IPS DF 19.7 (cell line): ENCODE results near the gene RAB27A.

Experiments used
- DNase-seq: peaks from one replicate; pipeline ENCODE4 v3.0.0-alpha.2; 2013; ENCODE audit warnings: low read depth, low spot score

The RAB27A gene

GRCh38 chr15:55222588-55222987 lies 67.0 kb downstream of the RAB27A start:
- DNase-seq = no peak

- DNase-seq = no peak
Measured at GRCh38 chr15:55221090-55222011, 68.3 kb downstream of the RAB27A start.

- no peak for DNase-seq
Measured at GRCh38 chr15:55220606-55221005, 69.0 kb downstream of the RAB27A start.

- DNase-seq = no peak
Measured at GRCh38 chr15:55218056-55218455, 71.6 kb downstream of the RAB27A start.

- no peak for DNase-seq
Measured at GRCh38 chr15:55204464-55204863, 85.1 kb downstream of the RAB27A start.

- DNase-seq = no peak
Measured at GRCh38 chr15:55202206-55202605, 87.4 kb downstream of the RAB27A start.

GRCh38 chr15:55198706-55199105 lies 90.9 kb downstream of the RAB27A start:
- no peak for DNase-seq

- no peak for DNase-seq
Measured at GRCh38 chr15:55197719-55198118, 91.9 kb downstream of the RAB27A start.

GRCh38 chr15:55197362-55197705 lies 92.3 kb downstream of the RAB27A start:
- DNase-seq = no peak

- peak; percentile 95 for DNase-seq
Measured at GRCh38 chr15:55196458-55197361, 92.9 kb downstream of the RAB27A start, which contains the start of gene RSL24D1. Gene RSL24D1 (minus strand): TSS chr15:55196941. CDS start chr15:55196890, 51 bp downstream.

- no peak for DNase-seq
Measured at GRCh38 chr15:55195996-55196395, 93.6 kb downstream of the RAB27A start.

- no peak for DNase-seq
Measured at GRCh38 chr15:55194256-55194655, 95.4 kb downstream of the RAB27A start.

- no peak for DNase-seq
Measured at GRCh38 chr15:55186331-55186730, 103.3 kb downstream of the RAB27A start.

GRCh38 chr15:55183679-55184078 lies 105.9 kb downstream of the RAB27A start:
- DNase-seq = no peak

- no peak for DNase-seq
Measured at GRCh38 chr15:55179141-55179540, 110.5 kb downstream of the RAB27A start.

GRCh38 chr15:55170361-55170760 lies 119.3 kb downstream of the RAB27A start:
- no peak for DNase-seq

- peak; percentile 97 for DNase-seq
Measured at GRCh38 chr15:55168350-55168974, 121.2 kb downstream of the RAB27A start.

- no peak for DNase-seq
Measured at GRCh38 chr15:55164284-55164683, 125.3 kb downstream of the RAB27A start.
